RWPE2 (cell line): ENCODE data around the gene SERPINB12.

Source experiments
- ATAC-seq: fragments of 200-7000 bp; cut with Tn5 transposase; 3 replicates; pipeline ENCODE4 v1.9.1; 2021; ENCODE audit warnings: low read depth
- DNase-seq: peaks from one replicate; pipeline ENCODE4 v3.0.0-alpha.2; 2020; ENCODE audit warnings: low spot score
- H3K27ac ChIP-seq: fragments of 450-650 bp; 2 replicates; pipeline ENCODE4 v1.5.1; 2017; ENCODE audit warnings: mild to moderate bottlenecking; ENCODE audit not compliant: poor library complexity, severe bottlenecking
- H3K27me3 ChIP-seq: fragments of 250-450 bp; sonication (Bioruptor Pico); 2 replicates; pipeline ENCODE4 v1.5.1; 2021; ENCODE audit warnings: mild to moderate bottlenecking, moderate library complexity; ENCODE audit not compliant: insufficient read depth, poor library complexity, severe bottlenecking
- H3K36me3 ChIP-seq: fragments of 250-450 bp; sonication (Bioruptor Pico); 2 replicates; pipeline ENCODE4 v1.5.1; 2020; ENCODE audit warnings: low read depth, mild to moderate bottlenecking, moderate library complexity
- H3K4me1 ChIP-seq: fragments of 250-450 bp; sonication (Bioruptor Pico); 2 replicates; pipeline ENCODE4 v1.5.1; 2021; ENCODE audit warnings: mild to moderate bottlenecking, moderate library complexity; ENCODE audit not compliant: insufficient read depth, poor library complexity, severe bottlenecking
- H3K4me3 ChIP-seq: fragments of 250-450 bp; sonication (Bioruptor Pico); 2 replicates; pipeline ENCODE4 v1.5.1; 2021; ENCODE audit warnings: mild to moderate bottlenecking, moderate library complexity; ENCODE audit not compliant: severe bottlenecking
- H3K9me3 ChIP-seq: fragments of 250-450 bp; sonication (Bioruptor Pico); 2 replicates; pipeline ENCODE4 v1.5.1; 2021; ENCODE audit warnings: mild to moderate bottlenecking, moderate library complexity; ENCODE audit not compliant: severe bottlenecking
- TF ChIP-seq, protein P1 (sequence below): fragments of 450-650 bp; IDR thresholded peaks from one replicate; pipeline ENCODE4 v1.5.1; 2017; ENCODE audit warnings: mild to moderate bottlenecking, moderate library complexity; ENCODE audit not compliant: poor library complexity, severe bottlenecking

SERPINB12 gene

DNA sequence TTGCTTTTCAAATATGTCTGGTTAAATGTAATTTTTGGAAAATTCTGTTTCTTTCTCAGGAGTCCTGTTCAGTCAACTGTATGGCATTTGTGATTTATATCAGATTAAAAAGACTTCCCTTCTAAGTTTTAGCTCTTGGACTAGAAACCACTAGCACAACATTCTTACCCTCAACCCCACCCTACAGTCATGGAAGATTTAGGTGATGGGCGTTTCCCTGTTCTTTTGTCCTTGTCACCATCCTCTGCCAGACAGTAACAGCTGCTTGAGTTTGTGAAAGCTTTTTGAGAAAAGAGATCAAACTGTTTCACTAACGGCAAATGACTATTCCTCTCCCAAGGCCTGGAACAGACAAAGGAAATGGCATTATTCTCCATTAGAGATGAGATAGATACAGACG lies 33.6 kb upstream of the SERPINB12 start:
- no peaks in the 10 kb centered on the region for H3K27me3 ChIP-seq
- DNase-seq (no peak), ATAC-seq (no peak)
- no peak overlapping the region for H3K4me3 ChIP-seq
- H3K9me3 ChIP-seq, result no peaks in the 10 kb centered on the region
- TF ChIP-seq, protein P1, sequence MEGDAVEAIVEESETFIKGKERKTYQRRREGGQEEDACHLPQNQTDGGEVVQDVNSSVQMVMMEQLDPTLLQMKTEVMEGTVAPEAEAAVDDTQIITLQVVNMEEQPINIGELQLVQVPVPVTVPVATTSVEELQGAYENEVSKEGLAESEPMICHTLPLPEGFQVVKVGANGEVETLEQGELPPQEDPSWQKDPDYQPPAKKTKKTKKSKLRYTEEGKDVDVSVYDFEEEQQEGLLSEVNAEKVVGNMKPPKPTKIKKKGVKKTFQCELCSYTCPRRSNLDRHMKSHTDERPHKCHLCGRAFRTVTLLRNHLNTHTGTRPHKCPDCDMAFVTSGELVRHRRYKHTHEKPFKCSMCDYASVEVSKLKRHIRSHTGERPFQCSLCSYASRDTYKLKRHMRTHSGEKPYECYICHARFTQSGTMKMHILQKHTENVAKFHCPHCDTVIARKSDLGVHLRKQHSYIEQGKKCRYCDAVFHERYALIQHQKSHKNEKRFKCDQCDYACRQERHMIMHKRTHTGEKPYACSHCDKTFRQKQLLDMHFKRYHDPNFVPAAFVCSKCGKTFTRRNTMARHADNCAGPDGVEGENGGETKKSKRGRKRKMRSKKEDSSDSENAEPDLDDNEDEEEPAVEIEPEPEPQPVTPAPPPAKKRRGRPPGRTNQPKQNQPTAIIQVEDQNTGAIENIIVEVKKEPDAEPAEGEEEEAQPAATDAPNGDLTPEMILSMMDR, result no peak
- no peak overlapping the region for H3K27ac ChIP-seq
- peaks cover 13% of the 10 kb centered on the region for H3K36me3 ChIP-seq
- H3K4me1 ChIP-seq, result no peaks in the 10 kb centered on the region

- Histone ChIP-seq H3K27me3 (no peaks in the 10 kb centered on the region), H3K27ac (no peak overlapping the region), H3K9me3 (no peaks in the 10 kb centered on the region), H3K4me1 (no peaks in the 10 kb centered on the region), H3K36me3 (no peaks in the 10 kb centered on the region), H3K4me3 (no peak overlapping the region)
- DNase-seq, result no peak
- ATAC-seq, result peak; percentile 59
- TF ChIP-seq, protein P1, result peak; percentile 83
These were observed 30.9 kb upstream of the SERPINB12 start for GRCh38 chr18:63511285-63511684.

DNA sequence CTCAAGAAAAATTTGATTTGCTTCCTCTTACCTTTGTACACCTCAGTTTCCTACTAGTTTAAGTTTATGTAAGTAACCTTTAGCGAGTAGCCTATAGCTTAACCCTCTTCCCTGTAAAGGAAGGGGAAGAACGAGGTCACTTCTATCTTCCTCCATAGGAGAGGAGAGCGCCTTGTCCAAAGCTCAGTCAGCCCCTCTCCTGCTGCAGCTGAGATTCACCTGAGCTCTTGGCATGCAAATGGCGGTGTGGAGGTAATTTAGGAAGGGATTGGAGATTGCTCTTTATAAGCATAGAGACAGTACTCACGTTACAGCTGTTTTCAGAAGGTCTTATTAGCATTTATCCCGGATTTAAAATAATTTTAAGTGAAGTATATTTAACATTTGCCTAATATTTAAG lies 27.8 kb upstream of the SERPINB12 start:
- no peaks in the 10 kb centered on the region for H3K4me1 ChIP-seq
- TF ChIP-seq, protein P1, result no peak
- no peak for DNase-seq
- no peak overlapping the region for H3K4me3 ChIP-seq
- no peak for ATAC-seq
- H3K27me3 ChIP-seq, result no peaks in the 10 kb centered on the region
- no peaks in the 10 kb centered on the region for H3K36me3 ChIP-seq
- H3K27ac ChIP-seq, result no peak overlapping the region
- no peaks in the 10 kb centered on the region for H3K9me3 ChIP-seq

- DNase-seq (no peak), ATAC-seq (peak; percentile 45; the same call in 2 of the 3 replicates)
- Histone ChIP-seq H3K4me1 (no peaks in the 10 kb centered on the region), H3K4me3 (no peak overlapping the region), H3K27me3 (no peaks in the 10 kb centered on the region), H3K36me3 (no peaks in the 10 kb centered on the region), H3K9me3 (no peaks in the 10 kb centered on the region), H3K27ac (no peak overlapping the region)
- TF ChIP-seq, protein P1, result peak; percentile 16
These were observed 27.1 kb upstream of the SERPINB12 start for GRCh38 chr18:63514888-63515678.

- H3K36me3 ChIP-seq, result no peaks in the 10 kb centered on the region
- ATAC-seq (no peak), DNase-seq (no peak)
- H3K4me3 ChIP-seq, result no peak overlapping the region
- H3K4me1 ChIP-seq, result no peaks in the 10 kb centered on the region
- no peaks in the 10 kb centered on the region for H3K9me3 ChIP-seq
- TF ChIP-seq, protein P1, result no peak
- no peaks in the 10 kb centered on the region for H3K27me3 ChIP-seq
- H3K27ac ChIP-seq, result no peak overlapping the region
These were observed 26.4 kb upstream of the SERPINB12 start for GRCh38 chr18:63515801-63516200.
